ENCODE data around the gene KBTBD13.

KBTBD13 gene

DNA sequence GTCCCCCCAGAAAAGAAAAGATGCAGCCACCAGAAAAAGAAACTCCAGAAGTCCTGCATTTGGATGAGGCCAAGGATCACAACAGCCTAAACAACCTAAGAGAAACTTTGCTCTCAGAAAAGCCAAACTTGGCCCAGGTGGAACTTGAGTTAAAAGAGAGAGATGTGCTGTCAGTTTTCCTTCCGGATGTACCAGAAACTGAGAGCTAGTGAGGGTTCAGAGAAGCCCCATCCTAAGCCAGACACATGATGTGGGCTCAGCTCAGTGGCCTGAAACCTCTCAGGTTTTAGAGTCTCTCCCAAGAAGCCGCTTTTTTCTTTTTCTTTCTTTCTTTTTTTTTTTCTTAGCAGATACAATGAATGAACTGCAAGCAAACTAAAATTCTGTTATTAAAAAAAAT, 23.6 kb upstream of the KBTBD13 start:
- no peak for DNase-seq

DNA sequence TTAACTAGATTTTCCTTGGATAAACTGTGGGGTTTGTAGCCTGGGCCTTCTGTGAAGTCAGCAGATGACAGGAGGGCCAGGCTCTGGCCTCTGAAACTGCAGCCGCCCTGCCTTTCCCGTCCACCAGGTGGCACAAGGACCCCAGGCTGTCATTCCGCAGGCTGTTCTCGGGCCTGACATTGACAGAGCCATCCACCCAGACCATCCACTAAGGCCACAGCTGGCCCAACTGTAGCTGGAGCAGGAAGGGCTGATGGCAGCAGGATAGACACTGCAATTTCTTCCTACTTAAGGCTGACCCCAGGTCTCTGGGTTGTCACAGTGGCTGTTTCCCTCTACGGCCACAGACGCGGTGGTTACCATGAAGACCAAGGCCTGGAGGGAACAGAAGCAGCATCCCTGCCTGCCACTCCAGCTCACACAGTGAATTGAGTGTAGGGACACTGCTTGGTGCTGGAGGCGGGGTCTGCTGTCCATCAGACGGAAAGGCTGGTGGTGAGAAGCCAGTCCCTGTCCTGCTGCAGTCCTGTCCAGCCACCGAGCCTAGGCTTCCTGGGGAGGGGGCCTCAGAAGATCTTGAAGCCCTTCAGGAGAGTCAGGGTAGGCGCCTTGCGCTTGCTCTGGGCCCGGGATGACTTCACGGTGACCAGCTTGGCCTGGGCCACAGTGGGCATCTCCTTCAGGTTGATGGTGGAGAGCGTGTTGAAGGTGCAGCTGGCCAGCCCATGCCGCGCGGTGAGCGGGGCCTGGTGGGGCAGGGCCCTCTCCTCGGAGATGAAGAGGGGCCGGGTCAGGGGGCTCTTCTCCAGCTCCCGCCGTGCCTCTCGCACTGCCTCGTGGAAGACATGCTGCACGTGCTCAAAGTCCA, 22.0 kb upstream of the KBTBD13 start:
- peak; percentile 51 for DNase-seq

DNA sequence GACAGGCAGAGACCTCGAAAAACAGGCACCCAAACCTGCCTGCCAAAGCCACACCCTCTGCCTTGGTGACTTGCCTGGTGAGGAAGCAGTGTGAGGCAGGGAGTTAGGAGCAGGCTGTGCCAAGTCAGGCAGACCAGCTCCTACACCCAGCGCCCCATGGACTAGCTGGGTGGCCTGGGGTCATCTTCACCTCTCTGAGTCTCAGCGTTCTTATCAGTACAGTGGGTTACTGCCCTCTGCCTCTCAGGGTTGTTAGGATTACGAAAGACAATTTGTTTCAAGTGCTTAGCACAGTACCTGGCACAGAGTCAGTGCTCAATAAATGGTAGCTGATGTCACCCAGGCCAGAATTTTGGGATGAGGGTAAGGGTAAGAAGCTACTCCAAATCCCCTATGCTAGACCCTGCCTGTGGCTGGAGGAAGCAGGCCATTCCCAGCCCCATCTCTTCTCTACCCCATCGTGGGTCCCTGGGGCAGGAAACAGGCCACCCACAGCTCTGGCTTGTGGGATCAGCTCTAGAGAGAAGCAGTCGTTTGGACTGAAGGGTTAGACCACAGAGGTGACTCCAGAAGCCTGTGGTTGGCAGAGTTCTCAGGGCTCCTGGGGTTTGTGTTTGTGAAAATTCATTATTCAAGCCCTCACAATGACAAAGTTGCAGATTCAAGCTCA, 21.2 kb upstream of the KBTBD13 start:
- DNase-seq: no peak

DNA sequence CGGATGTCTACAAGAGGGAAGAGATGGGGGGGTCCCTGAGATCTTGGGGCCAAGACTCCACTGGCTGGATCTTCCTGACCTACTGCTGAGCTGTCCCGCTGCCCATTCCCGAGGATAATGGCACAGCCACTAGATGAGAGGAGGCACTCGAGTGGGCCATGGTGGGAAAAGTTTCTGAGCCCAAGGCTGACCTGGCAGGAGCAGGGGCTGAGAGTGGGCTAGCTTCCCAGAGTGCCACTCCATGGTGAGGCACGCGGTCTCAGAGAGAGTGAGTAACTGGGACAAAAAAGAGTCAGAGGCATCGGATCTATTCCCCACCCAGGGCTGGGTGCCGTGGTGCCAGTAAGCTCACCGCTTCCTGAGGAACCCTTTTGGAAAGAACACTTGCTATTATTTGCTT, 20.4 kb upstream of the KBTBD13 start:
- no peak for DNase-seq

DNA sequence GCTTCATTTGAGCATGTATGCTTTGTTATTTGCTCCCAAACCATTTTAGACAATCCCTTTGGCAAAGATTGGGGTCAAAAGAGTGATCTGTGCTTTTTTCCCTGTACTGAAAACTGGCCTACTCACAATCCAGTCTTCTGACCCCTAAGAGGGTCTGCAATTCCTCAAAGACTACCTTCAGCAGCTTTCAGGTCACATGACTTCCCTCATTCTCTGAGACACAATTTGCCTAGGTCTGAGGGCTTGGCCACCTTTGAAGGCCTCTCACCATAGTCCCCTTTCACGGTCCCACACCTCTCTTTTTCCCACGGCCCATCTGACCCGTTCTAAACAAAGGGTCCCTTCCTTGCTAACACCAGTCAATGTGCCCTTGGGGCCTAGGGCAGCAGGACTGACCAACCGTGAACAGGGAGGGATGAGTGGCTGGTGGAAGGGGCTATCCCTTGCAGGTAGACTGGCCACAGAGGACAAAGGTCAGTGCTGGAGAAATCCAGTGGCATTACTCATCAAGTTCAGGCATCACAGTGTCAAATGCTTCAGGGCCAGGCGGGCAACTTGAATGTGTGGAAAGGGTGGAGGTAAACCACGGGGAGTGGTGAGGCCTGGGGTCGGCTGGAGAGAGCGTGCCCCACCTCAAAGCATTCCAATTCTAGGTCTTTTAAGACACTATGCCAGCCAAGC, 19.5 kb upstream of the KBTBD13 start:
- DNase-seq: no peak

DNA sequence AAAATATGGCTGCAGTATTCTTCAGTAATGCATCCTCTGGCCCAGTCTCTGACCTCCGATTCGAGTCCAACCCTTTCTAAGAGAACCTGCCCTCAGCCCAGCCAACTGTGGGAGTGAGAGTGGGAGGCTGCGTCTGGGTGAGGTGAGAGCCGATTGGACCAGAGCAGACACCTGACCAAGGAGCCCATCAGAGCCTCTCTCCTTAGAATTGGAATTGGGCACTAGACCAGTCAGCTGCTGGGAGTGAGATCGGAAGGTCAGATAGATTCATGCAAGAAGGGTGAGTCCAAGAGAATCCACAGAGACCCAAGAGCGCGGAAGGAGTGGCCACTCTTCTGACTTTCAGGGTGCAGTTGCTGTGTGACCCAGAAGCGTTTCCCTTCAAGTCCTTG, 19.0 kb upstream of the KBTBD13 start:
- no peak for DNase-seq

DNA sequence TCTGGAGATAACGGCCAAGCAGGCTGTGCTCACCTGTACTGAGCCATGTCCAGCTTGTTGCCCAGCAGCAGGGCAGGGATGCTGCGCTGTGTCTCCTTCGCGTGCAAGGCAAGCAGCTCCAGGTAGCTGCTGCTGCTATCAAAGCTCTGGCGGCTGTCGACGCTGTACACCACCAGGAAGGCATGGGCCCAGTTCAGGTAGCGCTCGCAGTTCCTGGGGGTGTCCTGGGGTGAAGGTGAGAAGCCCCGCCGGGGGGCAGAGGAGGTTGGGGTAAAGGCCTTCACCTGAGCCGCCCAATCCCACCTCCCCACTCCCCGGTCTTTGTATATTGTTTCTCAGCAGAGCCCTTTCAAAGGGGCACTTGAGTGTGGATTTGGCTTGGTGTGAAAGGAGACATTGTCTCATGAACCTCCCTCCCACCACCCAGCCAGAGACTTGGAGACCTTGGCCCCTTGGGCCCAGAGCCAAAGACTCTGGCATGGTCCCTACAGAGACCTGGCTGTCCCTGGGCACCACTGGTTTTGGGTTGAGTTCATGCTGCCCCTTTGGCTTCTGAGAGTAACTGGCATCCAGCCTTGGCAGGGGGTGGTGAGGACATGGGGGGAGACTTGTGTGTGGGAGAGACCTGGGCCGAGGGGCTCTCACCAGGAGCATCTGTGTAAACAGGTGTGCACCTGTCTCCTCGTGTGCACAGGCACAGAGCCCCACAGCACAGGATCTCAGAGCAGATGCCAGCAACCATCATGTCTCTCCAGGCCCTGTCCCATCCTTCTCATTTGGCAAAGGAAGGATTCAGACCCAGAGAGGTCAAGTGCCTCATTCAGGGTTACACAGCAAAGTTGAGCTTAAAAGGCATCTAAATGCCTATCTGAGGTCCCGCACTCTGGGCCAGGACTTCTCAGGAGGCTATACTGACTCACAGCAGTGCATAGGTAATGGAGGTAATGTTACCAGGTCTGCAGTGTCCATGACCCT, 17.9 kb upstream of the KBTBD13 start:
- DNase-seq: no peak

DNA sequence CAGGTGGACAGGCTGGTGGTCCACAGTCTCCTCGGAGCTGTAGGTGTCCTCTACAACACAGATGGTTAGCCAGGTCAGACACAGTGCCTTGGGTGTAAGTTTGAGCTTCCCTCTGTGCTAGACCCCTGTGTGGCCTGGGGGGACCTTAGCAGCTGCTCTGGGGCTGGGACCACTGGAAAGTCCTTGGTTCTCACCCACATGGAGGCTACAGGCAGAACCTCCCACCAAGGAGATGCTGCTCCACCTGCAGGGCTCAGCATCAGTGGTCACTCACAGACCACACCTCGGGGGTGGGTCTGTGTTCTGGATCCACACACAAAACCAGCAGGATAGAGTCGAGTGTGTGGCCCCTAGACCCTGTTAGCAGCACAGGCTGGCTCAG, 17.2 kb upstream of the KBTBD13 start:
- DNase-seq: no peak

DNA sequence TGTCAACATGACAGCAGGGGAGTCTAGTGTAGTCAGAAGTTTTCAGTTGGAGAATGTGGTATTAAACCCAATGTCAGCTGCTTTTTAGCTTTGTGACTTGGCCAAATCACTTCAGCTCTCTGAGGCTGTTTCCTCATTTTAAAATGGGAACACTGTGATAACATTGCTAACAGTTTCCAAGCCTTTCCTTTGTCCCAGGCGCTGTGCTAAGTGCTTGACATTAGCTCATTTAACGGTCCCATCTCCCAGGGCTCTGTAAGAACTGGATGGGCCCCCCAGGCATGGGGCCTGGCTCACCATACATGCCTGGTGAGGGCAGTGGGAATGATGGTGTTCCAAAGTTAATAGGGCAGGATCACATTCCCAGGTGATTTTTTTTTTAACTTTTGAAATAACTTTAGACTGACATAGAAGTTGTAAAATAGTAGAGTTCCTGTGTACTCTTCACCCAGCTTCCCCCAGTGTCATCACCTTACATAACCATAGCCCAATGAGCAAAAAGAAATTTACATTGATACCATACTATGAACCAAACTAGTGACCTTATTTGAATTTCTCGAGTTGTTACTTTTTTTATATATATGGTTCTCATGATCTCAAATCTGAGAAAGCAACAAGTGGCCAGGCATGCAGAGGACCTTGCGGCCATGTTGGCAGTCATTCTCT, 16.5 kb upstream of the KBTBD13 start:
- no peak for DNase-seq

DNA sequence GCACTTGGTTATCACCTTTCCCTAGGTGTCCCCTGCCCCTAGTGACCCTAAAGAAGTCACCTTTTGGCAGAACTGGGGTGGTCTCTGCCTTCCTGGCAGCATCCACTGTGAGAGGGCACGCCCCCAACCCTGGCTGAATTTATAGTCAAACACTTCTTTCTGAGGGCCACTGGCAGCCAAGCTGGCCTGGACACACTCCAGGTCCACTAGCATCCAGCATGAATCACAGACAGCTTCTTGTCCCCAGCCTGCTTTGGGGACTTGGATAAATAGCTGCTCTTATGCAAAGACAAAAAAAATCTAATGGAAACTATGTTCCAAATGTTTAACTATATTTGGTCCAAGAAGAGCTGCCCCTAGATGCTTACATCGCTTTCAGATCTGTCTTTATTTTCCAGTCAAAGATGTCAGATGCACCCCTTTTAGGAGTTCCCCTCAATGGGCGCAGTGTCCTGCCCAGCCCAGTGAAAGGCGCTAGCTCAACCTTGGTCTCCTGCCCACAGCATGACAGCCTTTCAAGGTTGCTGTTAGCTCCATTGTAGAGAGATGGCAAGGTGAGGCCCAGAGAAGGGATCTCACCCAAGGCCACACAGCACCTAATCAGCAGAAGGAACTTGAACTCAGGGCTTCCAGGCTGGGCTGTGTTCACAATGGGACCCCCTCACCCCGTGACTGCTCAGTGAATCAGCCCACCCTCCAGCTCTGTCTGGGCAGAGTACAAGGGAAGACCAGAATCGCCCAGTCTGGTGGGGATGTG, 15.7 kb upstream of the KBTBD13 start:
- no peak for DNase-seq

DNA sequence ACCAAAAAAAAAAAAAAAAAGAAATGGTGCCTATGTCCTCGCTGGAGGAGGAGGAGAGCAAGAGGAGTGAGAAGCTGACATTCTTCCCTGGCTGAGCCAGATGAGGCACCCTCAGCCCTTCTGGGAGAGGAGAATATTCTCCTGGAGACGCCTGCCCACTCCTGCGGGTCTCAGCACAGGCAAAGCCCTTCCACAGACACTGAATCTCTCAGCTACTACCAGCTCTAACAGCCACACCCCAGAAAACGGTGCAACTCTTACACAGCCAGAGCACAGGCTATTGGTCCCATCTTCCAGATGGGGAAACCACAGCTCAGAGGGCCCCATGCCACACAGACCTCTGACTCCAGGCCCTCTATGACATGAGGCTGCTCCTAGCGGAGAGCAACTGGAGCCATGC, 14.5 kb upstream of the KBTBD13 start:
- no peak for DNase-seq

DNA sequence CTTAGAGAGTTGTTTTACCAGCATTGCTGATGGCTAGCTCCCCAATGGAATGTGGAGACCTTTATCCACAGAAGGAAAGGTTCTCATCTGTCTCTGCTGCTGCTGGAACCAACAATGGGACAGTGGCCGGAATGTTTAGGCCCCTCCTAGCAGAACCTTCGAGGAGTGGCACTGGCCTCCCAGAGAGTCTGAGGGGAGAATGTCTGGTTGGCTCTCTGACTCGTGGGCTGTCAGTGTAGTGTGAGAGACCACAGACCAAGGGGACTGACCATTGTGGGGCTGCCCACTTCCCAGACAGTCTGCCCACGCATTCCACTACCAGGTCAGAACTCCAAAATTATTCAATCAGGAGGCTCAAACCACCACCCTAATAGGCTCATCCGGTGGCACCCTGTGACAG, 13.8 kb upstream of the KBTBD13 start:
- DNase-seq: no peak

DNA sequence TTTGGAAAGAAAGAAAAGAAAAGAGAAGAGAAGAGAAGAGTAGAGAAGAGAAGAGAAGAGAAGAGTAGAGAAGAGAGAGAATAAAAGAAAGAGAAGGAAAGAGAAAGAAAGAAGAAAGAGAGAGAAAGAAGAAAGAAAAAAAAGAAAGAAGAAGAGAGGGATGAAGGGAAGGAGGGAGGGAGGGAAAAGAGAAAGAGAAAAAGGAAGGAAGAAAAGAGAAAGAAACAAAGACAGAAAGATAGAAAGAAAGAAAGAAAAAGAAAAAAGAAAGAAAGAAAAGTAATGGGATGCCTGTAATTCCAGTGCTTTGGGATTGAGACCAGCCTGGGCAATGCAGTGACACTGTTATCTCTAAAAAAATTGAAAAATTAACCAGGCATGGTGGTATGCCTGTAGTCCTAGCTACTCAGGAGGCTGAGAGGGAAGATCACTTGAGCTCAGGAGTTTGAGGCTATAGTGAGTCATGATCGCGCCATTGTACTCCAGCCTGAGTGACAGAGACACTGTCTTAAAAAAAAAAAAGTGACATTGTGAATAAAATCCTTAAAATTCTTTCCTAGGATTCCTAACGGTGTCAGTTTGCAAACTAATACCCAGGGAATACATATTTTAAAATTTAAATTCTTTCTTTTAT, 10.4 kb upstream of the KBTBD13 start:
- DNase-seq: no peak

DNA sequence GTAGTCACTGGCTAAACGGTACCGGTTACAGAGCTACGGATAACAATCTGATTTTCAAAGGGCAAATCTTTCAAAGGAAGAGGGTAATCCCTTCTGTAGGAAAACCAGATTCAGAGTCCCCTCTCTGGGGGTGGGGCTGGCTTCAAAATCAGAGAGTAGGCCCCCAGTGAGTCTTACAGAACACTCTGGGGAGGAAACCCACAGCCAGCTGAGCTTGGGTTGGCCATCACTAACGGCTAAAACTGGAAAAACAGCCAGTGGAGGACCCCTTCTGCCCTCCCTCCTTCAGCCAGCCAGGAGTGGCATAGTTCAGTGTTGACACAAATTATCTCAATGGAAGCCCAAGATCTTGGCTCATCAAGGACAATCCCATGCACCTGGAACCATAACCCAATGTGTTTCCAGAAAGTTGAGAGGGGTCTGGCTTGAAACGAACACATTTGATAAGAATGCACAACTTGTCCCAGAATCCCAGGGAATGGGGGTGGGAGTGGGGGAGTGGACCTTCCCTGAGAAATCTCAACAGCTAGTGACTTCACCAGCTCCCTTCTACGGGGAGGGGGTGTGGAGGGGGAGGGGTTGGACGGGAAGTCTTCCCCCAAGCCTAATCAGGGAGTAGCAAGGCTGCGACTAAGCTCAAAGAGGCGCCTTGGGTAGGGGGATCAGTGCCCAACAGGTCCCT, 9.8 kb upstream of the KBTBD13 start:
- no peak for DNase-seq

DNA sequence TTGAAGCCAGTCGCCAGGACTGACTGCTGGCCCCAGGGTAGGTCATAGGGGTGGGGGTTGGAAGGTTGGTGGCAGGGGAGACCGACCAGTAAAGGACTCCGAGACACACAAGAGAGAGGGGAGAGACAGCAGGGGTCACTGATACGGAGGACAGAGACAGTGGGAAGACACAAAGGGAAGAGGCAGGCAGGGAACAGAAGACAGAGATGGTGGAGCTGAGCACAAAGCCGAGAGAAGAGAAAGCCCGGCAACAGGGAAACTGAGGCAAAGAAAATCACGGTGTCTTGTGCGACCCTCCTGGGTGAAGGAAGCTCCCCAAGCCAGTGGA, 9.3 kb upstream of the KBTBD13 start:
- no peak for DNase-seq

DNA sequence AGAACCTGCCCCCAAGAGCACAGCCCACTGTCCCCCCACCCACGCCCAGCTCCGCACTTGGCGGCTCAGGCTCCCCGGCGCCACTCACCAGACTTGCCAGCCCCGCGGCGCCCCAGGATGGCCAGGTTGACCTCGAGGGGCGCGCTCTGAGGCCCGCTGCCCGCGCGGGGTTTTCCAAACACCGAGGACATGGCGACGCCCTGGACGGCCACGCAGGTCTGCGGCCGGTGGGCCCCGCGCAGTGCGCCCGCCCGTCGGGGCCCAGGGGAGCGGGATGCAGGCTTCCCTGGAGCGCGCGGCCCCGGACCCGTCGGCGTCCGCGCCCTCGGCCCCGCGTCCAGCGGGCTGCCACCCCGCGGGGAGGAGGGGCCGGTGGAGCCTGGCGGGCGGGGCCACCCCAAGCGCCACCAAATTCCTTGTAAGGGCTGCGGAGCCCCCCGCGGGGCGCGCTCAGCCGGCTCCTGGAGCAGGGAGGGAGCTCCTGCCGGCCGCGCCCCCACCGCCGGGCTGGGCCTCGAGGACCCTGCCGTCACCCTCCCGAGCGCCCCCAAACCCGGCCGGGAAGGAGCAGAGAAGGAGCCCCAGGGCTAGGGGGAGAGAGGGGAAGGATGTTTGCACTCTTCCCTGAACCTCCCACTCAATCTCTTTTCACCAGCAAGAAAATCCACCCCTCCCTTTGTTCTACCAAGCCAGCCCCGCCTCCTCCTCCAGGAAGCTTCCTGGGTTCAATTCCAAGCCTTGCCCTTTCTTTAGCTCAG, 8.7 kb upstream of the KBTBD13 start, which contains the start of gene RASL12:
Gene RASL12 (minus strand): TSS at position 347 of the 758 bp plus-strand sequence. CDS start 156 bp downstream, at position 191.
- no peak for DNase-seq

DNA sequence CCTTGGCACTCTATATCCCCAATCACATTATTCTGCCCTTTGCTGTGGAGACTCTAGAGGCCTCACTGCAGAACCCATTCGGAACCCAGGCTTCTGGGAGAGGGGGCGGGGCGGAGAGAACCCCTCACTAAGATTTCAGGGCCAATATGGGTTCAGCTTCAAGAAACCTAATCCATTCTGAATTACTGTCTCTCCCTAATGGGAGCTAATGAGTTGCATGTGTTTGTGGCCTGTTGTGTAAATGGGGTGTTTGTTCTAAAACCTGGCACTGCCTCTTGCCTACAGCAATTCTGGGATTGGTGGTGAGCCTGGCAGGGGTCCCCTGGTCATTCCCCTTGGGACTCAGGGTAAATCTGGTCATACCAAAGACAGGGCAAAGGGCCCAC, 8.2 kb upstream of the KBTBD13 start:
- no peak for DNase-seq

DNA sequence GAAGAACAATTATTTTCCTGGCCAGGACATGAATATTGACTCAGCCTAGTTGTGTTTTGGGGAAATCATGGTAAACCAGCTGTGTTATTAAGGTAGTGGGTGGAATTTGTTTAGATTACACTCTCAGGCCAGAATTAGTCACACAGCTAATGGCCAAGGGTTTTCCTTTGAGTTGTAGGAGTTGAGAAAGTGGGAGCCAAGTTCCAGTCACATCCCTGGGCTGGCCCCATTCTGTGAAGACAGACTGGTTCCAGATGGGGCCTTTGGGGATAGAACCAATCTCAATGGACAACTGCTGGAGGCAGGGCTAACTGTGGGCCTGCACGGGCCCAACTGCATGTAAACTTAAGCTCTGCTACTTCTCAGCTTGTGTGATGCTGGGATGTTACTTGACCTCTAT, 7.4 kb upstream of the KBTBD13 start:
- no peak for DNase-seq

DNA sequence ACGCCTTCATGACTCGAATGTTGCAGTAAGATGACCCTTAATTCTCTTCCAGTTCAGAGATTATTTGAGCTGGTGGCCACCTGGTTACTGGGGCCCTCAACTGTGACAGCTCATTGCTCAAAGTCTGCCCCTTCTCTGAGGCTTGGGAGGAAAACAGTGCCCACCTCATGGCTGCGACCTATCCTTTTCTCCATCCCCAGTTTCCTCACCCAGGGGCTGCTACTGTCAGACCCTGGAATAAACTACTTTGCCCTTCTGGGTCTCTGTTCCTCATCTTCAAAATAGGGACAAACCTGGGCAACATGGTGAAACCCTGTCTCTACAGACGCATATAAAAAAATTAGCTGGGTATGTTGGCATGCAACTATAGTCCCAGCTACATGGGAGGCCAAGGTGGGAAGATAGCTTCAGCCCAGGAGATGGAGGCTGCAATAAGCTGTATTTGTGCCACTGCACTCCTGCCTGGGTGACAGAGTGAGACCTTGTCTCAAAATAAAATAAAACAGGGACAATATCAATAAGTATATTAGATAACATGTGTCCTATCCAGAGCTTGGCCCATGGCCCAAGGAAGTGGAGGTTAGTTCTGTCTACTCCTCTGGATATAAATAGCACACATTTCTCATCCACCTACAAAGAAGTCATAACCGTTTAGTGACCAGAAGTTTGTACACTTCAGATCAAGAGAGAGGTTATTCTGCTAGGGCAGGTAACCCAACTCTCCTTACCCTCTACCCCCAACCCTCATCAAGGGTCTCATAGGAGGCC, 6.6 kb upstream of the KBTBD13 start:
- no peak for DNase-seq
